Measurements from ENCODE around the gene HMGCR.

DNA sequence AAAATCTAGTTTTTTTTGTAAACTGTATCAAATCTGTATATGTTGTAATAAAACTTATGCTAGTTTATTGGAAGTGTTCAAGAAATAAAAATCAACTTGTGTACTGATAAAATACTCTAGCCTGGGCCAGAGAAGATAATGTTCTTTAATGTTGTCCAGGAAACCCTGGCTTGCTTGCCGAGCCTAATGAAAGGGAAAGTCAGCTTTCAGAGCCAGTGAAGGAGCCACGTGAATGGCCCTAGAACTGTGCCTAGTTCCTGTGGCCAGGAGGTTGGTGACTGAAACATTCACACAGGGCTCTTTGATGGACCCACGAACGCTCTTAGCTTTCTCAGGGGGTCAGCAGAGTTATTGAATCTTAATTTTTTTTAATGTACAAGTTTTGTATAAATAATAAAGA is 24.3 kb downstream of the HMGCR start:
- TF ChIP-seq, protein P1, sequence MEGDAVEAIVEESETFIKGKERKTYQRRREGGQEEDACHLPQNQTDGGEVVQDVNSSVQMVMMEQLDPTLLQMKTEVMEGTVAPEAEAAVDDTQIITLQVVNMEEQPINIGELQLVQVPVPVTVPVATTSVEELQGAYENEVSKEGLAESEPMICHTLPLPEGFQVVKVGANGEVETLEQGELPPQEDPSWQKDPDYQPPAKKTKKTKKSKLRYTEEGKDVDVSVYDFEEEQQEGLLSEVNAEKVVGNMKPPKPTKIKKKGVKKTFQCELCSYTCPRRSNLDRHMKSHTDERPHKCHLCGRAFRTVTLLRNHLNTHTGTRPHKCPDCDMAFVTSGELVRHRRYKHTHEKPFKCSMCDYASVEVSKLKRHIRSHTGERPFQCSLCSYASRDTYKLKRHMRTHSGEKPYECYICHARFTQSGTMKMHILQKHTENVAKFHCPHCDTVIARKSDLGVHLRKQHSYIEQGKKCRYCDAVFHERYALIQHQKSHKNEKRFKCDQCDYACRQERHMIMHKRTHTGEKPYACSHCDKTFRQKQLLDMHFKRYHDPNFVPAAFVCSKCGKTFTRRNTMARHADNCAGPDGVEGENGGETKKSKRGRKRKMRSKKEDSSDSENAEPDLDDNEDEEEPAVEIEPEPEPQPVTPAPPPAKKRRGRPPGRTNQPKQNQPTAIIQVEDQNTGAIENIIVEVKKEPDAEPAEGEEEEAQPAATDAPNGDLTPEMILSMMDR (IDR thresholded peaks at IDR 0.05; ENCODE audit: low read depth, low read length, poor library complexity, severe bottlenecking) = no peak
- TF ChIP-seq EZH2phosphoT487 (IDR thresholded peaks at IDR 0.05; ENCODE audit: borderline replicate concordance, low read length) = no peak

Data from DOHH2 (cell line).